A673 (cell line): Measurements from ENCODE around the gene PVALB.

Experiments used
- EZH2 ChIP-seq: fragments of 200-600 bp; sonication (generic); IDR thresholded peaks from 2 replicates; pipeline ENCODE4 v1.6.1; 2017; ENCODE audit warnings: borderline replicate concordance, low read depth, mild to moderate bottlenecking, mixed read lengths, antibody characterized with exemption, low read length; ENCODE audit not compliant: poor library complexity, severe bottlenecking
- TF ChIP-seq, protein P1 (sequence below): fragments of 300-800, 200-600 bp; sonication (generic); conservative IDR thresholded peaks from 2 replicates; pipeline ENCODE4 v1.5.1; 2017; ENCODE audit warnings: low read depth, mild to moderate bottlenecking, antibody characterized with exemption, low read length, moderate library complexity, mixed read lengths

- TF ChIP-seq, protein P1, sequence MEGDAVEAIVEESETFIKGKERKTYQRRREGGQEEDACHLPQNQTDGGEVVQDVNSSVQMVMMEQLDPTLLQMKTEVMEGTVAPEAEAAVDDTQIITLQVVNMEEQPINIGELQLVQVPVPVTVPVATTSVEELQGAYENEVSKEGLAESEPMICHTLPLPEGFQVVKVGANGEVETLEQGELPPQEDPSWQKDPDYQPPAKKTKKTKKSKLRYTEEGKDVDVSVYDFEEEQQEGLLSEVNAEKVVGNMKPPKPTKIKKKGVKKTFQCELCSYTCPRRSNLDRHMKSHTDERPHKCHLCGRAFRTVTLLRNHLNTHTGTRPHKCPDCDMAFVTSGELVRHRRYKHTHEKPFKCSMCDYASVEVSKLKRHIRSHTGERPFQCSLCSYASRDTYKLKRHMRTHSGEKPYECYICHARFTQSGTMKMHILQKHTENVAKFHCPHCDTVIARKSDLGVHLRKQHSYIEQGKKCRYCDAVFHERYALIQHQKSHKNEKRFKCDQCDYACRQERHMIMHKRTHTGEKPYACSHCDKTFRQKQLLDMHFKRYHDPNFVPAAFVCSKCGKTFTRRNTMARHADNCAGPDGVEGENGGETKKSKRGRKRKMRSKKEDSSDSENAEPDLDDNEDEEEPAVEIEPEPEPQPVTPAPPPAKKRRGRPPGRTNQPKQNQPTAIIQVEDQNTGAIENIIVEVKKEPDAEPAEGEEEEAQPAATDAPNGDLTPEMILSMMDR = no peak
- TF ChIP-seq EZH2 = no peak
Measured at GRCh38 chr22:36865346-36865745, 48.5 kb upstream of the PVALB start.
